Hepatocyte (in vitro differentiated cells): ENCODE results near the gene PDE3B. TPM values are rescaled to one million over a fixed set of nuclear protein-coding genes. Genes with fewer than 3 reads are reported as not detected.
"Not testable (repeated sequence)": the region's sequence is repeated elsewhere in the genome, so short reads cannot be mapped to it uniquely, and the experiment has no call there.

Source experiments
- DNase-seq: peaks from one replicate; pipeline ENCODE4 v3.0.0-alpha.2; 2016; ENCODE audit warnings: low spot score
- H2AFZ ChIP-seq: fragments of 200-600 bp; sonication (generic); 2 replicates; pipeline ENCODE4 v1.6.0; 2016; ENCODE audit warnings: antibody characterized with exemption, mild to moderate bottlenecking
- H3K27ac ChIP-seq: fragments of 200-600 bp; sonication (generic); 2 replicates; pipeline ENCODE4 v1.5.1; 2016; ENCODE audit warnings: mild to moderate bottlenecking
- H3K27me3 ChIP-seq: fragments of 200-600 bp; sonication (generic); 2 replicates; pipeline ENCODE4 v1.6.1; 2016
- H3K36me3 ChIP-seq: fragments of 200-600 bp; sonication (generic); replicated peaks from 2 replicates; pipeline ENCODE4 v1.5.1; 2016; ENCODE audit warnings: low read depth; ENCODE audit not compliant: insufficient read depth
- H3K4me1 ChIP-seq: fragments of 200-600 bp; sonication (generic); 2 replicates; pipeline ENCODE4 v1.5.1; 2016; ENCODE audit warnings: mild to moderate bottlenecking, moderate library complexity; ENCODE audit not compliant: insufficient read depth
- H3K4me2 ChIP-seq: fragments of 200-600 bp; sonication (generic); 2 replicates; pipeline ENCODE4 v1.6.0; 2016
- H3K4me3 ChIP-seq: fragments of 200-600 bp; sonication (generic); 2 replicates; pipeline ENCODE4 v1.5.1; 2016; ENCODE audit warnings: mild to moderate bottlenecking
- H3K79me2 ChIP-seq: fragments of 200-600 bp; sonication (generic); 2 replicates; pipeline ENCODE4 v1.6.0; 2017; ENCODE audit warnings: mild to moderate bottlenecking
- H3K9me2 ChIP-seq: fragments of 200-600 bp; sonication (generic); replicated peaks from 2 replicates; pipeline ENCODE4 v1.6.0; 2017; ENCODE audit warnings: mild to moderate bottlenecking; ENCODE audit not compliant: insufficient read depth
- H3K9me3 ChIP-seq: fragments of 200-600 bp; sonication (generic); 2 replicates; pipeline ENCODE4 v1.5.1; 2016; ENCODE audit warnings: low read depth, mild to moderate bottlenecking
- H4K20me1 ChIP-seq: fragments of 200-600 bp; sonication (generic); 2 replicates; pipeline ENCODE4 v1.6.0; 2016; ENCODE audit warnings: mild to moderate bottlenecking; ENCODE audit not compliant: insufficient read depth, poor library complexity, severe bottlenecking
- EZH2 ChIP-seq: fragments of 200-600 bp; sonication (generic); IDR thresholded peaks from 2 replicates; pipeline ENCODE4 v1.6.1; 2016; ENCODE audit warnings: antibody characterized with exemption, mild to moderate bottlenecking, borderline replicate concordance
- EZH2phosphoT487 ChIP-seq: fragments of 200-600 bp; sonication (generic); IDR thresholded peaks from one replicate; pipeline ENCODE4 v1.6.1; 2018; ENCODE audit warnings: antibody characterized with exemption, mild to moderate bottlenecking, low read depth, moderate library complexity; ENCODE audit not compliant: unreplicated experiment, severe bottlenecking
- WGBS: methylation state at CpG from one replicate; pipeline ENCODE4 v1.1.6; 2016; ENCODE audit warnings: low lambda C conversion rate; ENCODE audit errors: missing lambda C conversion rate; 5-methylcytosine and 5-hydroxymethylcytosine counted together
- polyA plus RNA-seq: library from polyadenylated mRNA; unstranded; fragments of >200 nt; fragmentation: Nextera tagmentation; extraction: Ambion mirVana; gene quantifications from 2 replicates; pipeline ENCODE4 v1.2.1, GENCODE V29; 2016
- total RNA-seq: library from RNA; depleted of rRNA; stranded (reverse); fragments of >200 nt; gene quantifications from 2 replicates; pipeline ENCODE4 v1.2.3, GENCODE V29; 2014
- TF ChIP-seq, protein P1 (sequence below): fragments of 200-600 bp; sonication (generic); IDR thresholded peaks from 2 replicates; pipeline ENCODE4 v1.5.1; 2016; ENCODE audit warnings: antibody characterized with exemption, mild to moderate bottlenecking; ENCODE audit not compliant: poor library complexity

PDE3B gene
- total RNA-seq (45.4 and 46.3 TPM in 2 replicates), polyA plus RNA-seq (10.9 and 15.8 TPM in 2 replicates)

DNA sequence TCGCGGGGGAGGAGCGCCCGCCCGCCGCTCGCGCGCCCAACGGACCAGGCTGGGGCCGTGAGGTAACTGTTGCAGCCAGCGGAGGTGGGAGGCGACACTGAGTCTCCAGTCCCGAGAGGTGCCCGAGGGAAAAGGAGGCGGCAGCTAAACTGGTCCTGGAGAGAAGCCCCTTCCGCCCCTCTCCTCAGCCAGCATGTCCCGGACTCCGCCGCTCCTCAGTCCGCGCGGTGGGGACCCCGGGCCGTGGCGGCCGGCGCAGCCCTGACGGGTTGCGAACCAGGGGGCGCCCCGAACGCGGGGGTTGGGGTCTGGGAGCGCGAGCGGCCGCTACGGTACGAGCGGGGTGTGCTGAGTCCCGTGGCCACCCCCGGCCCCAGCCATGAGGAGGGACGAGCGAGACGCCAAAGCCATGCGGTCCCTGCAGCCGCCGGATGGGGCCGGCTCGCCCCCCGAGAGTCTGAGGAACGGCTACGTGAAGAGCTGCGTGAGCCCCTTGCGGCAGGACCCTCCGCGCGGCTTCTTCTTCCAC lies at the start of gene PDE3B:
PDE3B (plus strand) TSS at position 108 of the 529 bp plus-strand sequence; CDS start at position 380, 272 bp downstream.
- H2AFZ ChIP-seq = peak within 1 kb of the TSS; percentile 75
- no peaks in the 10 kb centered on the region for H3K9me3 ChIP-seq
- H3K79me2 ChIP-seq = peaks cover 55% of the 10 kb centered on the region
- no peaks in the 10 kb centered on the region for H3K9me2 ChIP-seq
- peaks cover 20% of the 10 kb centered on the region for H3K4me1 ChIP-seq
- H3K4me2 ChIP-seq = peak within 1 kb of the TSS; percentile 75
- 2% methylated on average over 19 of the region's 59 CpGs for WGBS
- H3K27me3 ChIP-seq = no peaks in the 10 kb centered on the region
- peak within 1 kb of the TSS; percentile 88 for H3K4me3 ChIP-seq
- no peaks in the 10 kb centered on the region for H3K36me3 ChIP-seq
- peaks cover 3% of the 10 kb centered on the region for H4K20me1 ChIP-seq
- TF ChIP-seq EZH2 (no peak), EZH2phosphoT487 (no peak)
- TF ChIP-seq, protein P1, sequence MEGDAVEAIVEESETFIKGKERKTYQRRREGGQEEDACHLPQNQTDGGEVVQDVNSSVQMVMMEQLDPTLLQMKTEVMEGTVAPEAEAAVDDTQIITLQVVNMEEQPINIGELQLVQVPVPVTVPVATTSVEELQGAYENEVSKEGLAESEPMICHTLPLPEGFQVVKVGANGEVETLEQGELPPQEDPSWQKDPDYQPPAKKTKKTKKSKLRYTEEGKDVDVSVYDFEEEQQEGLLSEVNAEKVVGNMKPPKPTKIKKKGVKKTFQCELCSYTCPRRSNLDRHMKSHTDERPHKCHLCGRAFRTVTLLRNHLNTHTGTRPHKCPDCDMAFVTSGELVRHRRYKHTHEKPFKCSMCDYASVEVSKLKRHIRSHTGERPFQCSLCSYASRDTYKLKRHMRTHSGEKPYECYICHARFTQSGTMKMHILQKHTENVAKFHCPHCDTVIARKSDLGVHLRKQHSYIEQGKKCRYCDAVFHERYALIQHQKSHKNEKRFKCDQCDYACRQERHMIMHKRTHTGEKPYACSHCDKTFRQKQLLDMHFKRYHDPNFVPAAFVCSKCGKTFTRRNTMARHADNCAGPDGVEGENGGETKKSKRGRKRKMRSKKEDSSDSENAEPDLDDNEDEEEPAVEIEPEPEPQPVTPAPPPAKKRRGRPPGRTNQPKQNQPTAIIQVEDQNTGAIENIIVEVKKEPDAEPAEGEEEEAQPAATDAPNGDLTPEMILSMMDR = peak; percentile 7
- peak; percentile 92 for DNase-seq
- peak within 1 kb of the TSS; percentile 84 for H3K27ac ChIP-seq

DNA sequence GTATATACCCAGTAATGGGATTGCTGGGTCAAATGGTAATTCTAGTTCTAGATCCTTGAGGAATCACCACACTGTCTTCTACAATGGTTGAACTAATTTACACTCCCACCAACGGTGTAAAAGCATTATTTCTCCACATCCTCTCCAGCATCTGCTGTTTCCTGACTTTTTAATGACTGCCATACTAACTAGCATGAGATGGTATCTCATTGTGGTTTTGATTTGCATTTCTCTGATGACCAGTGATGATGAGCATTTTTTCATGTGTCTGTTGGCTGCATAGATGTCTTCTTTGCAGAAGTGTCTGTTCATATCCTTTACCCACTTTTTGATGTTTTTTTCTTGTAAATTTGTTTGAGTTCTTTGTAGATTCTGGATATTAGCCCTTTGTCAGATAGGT lies 48.3 kb upstream of the PDE3B start:
- WGBS = 89% methylated on average over 1 of the region's 1 CpG
- not testable (repeated sequence) for H4K20me1 ChIP-seq, H3K79me2 ChIP-seq, H3K9me2 ChIP-seq, H3K4me1 ChIP-seq, H2AFZ ChIP-seq, H3K4me2 ChIP-seq, H3K9me3 ChIP-seq, H3K4me3 ChIP-seq, DNase-seq, H3K36me3 ChIP-seq, H3K27me3 ChIP-seq, H3K27ac ChIP-seq

DNA sequence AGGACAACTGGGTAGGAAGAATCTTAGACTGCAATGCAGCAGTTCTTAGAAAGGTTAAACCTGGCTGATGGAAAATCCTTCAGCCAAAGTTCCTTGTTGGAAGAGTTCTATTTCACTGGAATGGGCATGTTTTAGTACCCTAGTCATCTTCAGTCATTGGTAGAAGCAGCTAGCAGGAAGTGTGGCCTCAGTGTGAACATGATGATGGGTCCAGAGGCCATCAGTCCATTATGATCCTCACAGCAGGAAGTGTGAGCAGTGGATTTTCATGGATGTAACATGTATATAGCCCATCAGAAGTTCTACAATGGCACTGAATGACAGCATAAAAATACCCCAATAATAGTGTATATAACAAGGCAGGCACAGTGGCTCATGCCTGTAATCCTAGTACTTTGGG lies 35.9 kb upstream of the PDE3B start:
- DNase-seq = no peak
- no peaks in the 10 kb centered on the region for H3K36me3 ChIP-seq
- TF ChIP-seq, protein P1 = no peak
- no peak for TF ChIP-seq EZH2phosphoT487
- no peak for TF ChIP-seq EZH2
- H4K20me1 ChIP-seq = no peaks in the 10 kb centered on the region
- no peaks in the 10 kb centered on the region for H3K79me2 ChIP-seq
- H3K4me2 ChIP-seq = no peak overlapping the region
- H3K9me2 ChIP-seq = no peaks in the 10 kb centered on the region
- H3K4me3 ChIP-seq = no peak overlapping the region
- H3K9me3 ChIP-seq = peaks cover 7% of the 10 kb centered on the region
- H3K27me3 ChIP-seq = no peaks in the 10 kb centered on the region
- peaks cover 18% of the 10 kb centered on the region for H3K4me1 ChIP-seq
- H3K27ac ChIP-seq = no peak overlapping the region
- H2AFZ ChIP-seq = no peak overlapping the region

DNA sequence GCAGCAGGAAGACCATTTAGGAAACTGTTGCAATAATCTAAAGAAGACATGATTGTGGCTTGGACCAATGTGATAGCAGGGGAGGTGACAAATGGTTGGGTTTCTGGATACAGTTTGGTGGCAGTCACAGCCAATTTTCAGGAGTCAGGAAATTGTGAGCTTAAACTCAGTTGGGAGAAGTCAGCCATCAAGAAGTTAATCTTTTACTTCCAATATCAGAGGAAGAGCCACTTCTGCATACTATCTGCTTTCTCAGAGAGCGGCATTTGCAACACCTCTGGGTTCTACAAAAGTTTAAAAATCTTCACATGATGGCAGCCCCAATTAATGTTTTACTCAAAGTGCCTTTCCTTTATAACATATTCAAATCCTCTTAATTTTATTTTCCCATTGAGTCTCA lies 33.7 kb upstream of the PDE3B start:
- peak overlapping the region; percentile 58 for H3K4me2 ChIP-seq
- H2AFZ ChIP-seq = peak overlapping the region; percentile 3
- H3K4me3 ChIP-seq = no peak overlapping the region
- WGBS = 63% methylated on average over 1 of the region's 1 CpG
- H3K4me1 ChIP-seq = peaks cover 20% of the 10 kb centered on the region
- no peaks in the 10 kb centered on the region for H4K20me1 ChIP-seq
- no peaks in the 10 kb centered on the region for H3K79me2 ChIP-seq
- peak overlapping the region; percentile 47 for H3K27ac ChIP-seq
- no peaks in the 10 kb centered on the region for H3K27me3 ChIP-seq
- H3K9me3 ChIP-seq = peaks cover 7% of the 10 kb centered on the region
- TF ChIP-seq, protein P1 = no peak
- no peak for TF ChIP-seq EZH2
- TF ChIP-seq EZH2phosphoT487 = no peak
- no peaks in the 10 kb centered on the region for H3K36me3 ChIP-seq
- no peaks in the 10 kb centered on the region for H3K9me2 ChIP-seq
- DNase-seq = no peak
